GM12878 (cell line): Measurements from ENCODE around the gene CNTN3. TPM values are rescaled to one million over a fixed set of nuclear protein-coding genes. Genes with fewer than 3 reads are reported as not detected.

Experiments
- ATAC-seq: fragments of 200-7000 bp; cut with Tn5 transposase; 3 replicates; pipeline ENCODE4 v1.9.1; 2020; ENCODE audit warnings: mild to moderate bottlenecking, moderate library complexity
- BruUV-seq: library from RNA; stranded (reverse); fragments of 400-500 nt; replicated peaks from 2 replicates; lab custom pipeline; 2021; lab: Mats Ljungman, UMichigan
- CTCF ChIA-PET: fragments of 300-600 bp; sonication (Branson Sonifier 250); formaldehyde crosslinking; extraction: SDS; loops from one replicate; lab custom pipeline; 2021; ENCODE audit warnings: inconsistent platforms; lab: Yijun Ruan, JAX
- POLR2A ChIA-PET: fragments of 350-600 bp; formaldehyde crosslinking; extraction: SDS; loops from one replicate; lab custom pipeline; 2021; ENCODE audit warnings: inconsistent platforms; lab: Charles Lee
- RAD21 ChIA-PET: fragments of 300-600 bp; sonication (Branson Sonifier 250); formaldehyde crosslinking; loops from one replicate; lab custom pipeline; 2023; ENCODE audit warnings: antibody characterized with exemption; ENCODE audit not compliant: unreplicated experiment; lab: Charles Lee
- SMC1A ChIA-PET: fragments of 300-600 bp; sonication (Branson Sonifier 250); formaldehyde crosslinking; loops from one replicate; lab custom pipeline; 2023; ENCODE audit not compliant: unreplicated experiment, uncharacterized antibody; lab: Charles Lee
- DNase-seq: peaks from one replicate; pipeline ENCODE4 v3.0.0-alpha.2; 2011; ENCODE audit warnings: low read depth, low spot score
- FAIRE-seq: peaks from 3 replicates; lab custom pipeline; 2011; peaks lifted over from hg19 to GRCh38; lab: Jason Lieb, UNC
- H2AFZ ChIP-seq: 2 replicates; pipeline ENCODE4 v1.6.0; 2011; ENCODE audit warnings: low read depth, low read length, control low read depth; ENCODE audit not compliant: control insufficient read depth
- H3K27ac ChIP-seq: 2 replicates; pipeline ENCODE4 v1.5.1; 2011; ENCODE audit warnings: control low read depth; ENCODE audit not compliant: control insufficient read depth, insufficient read depth
- H3K27me3 ChIP-seq, 2 experiments: replicated peaks in 1 of 2; 2 replicates each; pipeline versions ENCODE4 v1.6.0 to v1.6.1; 2011; ENCODE audit warnings: low read length in 1 of 2; ENCODE audit not compliant: control insufficient read depth in 2 of 2, insufficient read depth in 2 of 2
- H3K36me3 ChIP-seq, 2 experiments: 2 replicates each; pipeline ENCODE4 v1.5.1; 2011; ENCODE audit warnings: low read length in 1 of 2; ENCODE audit not compliant: control insufficient read depth in 2 of 2, insufficient read depth in 2 of 2
- H3K4me1 ChIP-seq: 2 replicates; pipeline ENCODE4 v1.6.1; 2011; ENCODE audit warnings: mild to moderate bottlenecking, low read length, moderate library complexity, mixed read lengths; ENCODE audit not compliant: control insufficient read depth, insufficient read depth
- H3K4me2 ChIP-seq: 2 replicates; pipeline ENCODE4 v1.6.0; 2011; ENCODE audit warnings: control low read depth; ENCODE audit not compliant: control insufficient read depth, insufficient read depth
- H3K4me3 ChIP-seq: fragments of 200-600 bp; sonication (generic); 2 replicates; pipeline ENCODE4 v1.5.1; 2016
- H3K79me2 ChIP-seq: 2 replicates; pipeline ENCODE4 v1.6.0; 2011; ENCODE audit warnings: low read length; ENCODE audit not compliant: control insufficient read depth, insufficient read depth
- H3K9ac ChIP-seq: 2 replicates; pipeline ENCODE4 v1.8.0; 2011; ENCODE audit warnings: low read length, control low read depth, mixed read lengths; ENCODE audit not compliant: control insufficient read depth, insufficient read depth
- H3K9me3 ChIP-seq: replicated peaks from 3 replicates; pipeline ENCODE4 v1.5.1; 2011; ENCODE audit warnings: mild to moderate bottlenecking, low read length; ENCODE audit not compliant: control insufficient read depth, insufficient read depth
- H4K20me1 ChIP-seq: 2 replicates; pipeline ENCODE4 v1.6.0; 2011; ENCODE audit not compliant: control insufficient read depth, insufficient read depth
- CEBPZ ChIP-seq: fragments of 150-350 bp; IDR thresholded peaks from 2 replicates; pipeline ENCODE4 v1.6.1; 2016; ENCODE audit warnings: low read depth, low read length
- CHD4 ChIP-seq: fragments of 200-600 bp; sonication (generic); IDR thresholded peaks from 2 replicates; pipeline ENCODE4 v1.6.1; 2016; ENCODE audit warnings: mild to moderate bottlenecking
- MLLT1 ChIP-seq: fragments of 450-650 bp; IDR thresholded peaks from 2 replicates; pipeline ENCODE4 v1.6.1; 2016; ENCODE audit warnings: mild to moderate bottlenecking
- MTA3 ChIP-seq: IDR thresholded peaks from 2 replicates; pipeline ENCODE4 v1.6.1; 2012; ENCODE audit warnings: low read length, inconsistent platforms, borderline replicate concordance
- REST ChIP-seq: IDR thresholded peaks from 2 replicates; pipeline ENCODE4 v1.6.1; 2012; ENCODE audit warnings: mild to moderate bottlenecking, low read depth, low read length
- ZBTB11 ChIP-seq: fragments of 450-650 bp; formaldehyde crosslinking; IDR thresholded peaks from 2 replicates; pipeline ENCODE4 v1.5.0; 2022; ENCODE audit warnings: mild to moderate bottlenecking, missing genetic modification characterization
- ZBTB40 ChIP-seq: fragments of 450-650 bp; IDR thresholded peaks from 2 replicates; pipeline ENCODE4 v1.6.1; 2016; ENCODE audit warnings: mild to moderate bottlenecking, moderate library complexity, borderline replicate concordance
- WGBS: methylation state at CpG from one replicate; pipeline ENCODE4 v1.1.6; 2016; ENCODE audit warnings: low lambda C conversion rate; ENCODE audit not compliant: insufficient replicate concordance, insufficient coverage; ENCODE audit errors: missing lambda C conversion rate; 5-methylcytosine and 5-hydroxymethylcytosine counted together
- in situ Hi-C: fragments of 300-500 bp; cut with MboI; formaldehyde crosslinking; loops from 9 replicates; pipeline ENCODE4 v1.14.3; 2018; ENCODE audit warnings: mixed read lengths
- intact Hi-C: fragments of 100-400 bp; cut with micrococcal nuclease; formaldehyde crosslinking; loops from one replicate; pipeline ENCODE4 v1.14.2; 2022; ENCODE audit not compliant: unreplicated experiment
- polyA plus RNA-seq, 11 experiments: library from polyadenylated mRNA; depleted of rRNA in 4 of 11; unstranded in 6 of 11; stranded (reverse) in 5 of 11; fragments of >200 nt; fragmentation: Nextera tagmentation in 4 of 11; fragmentation: Illumina TruSeq in 1 of 11; extraction: Ambion mirVana in 4 of 11; extraction: Trizol in 1 of 11; gene quantifications; 1 replicate in 1 of 11; 2 replicates in 10 of 11; pipeline versions ENCODE4 v1.2.1 to v1.2.3, GENCODE V29; 2011 to 2016; ENCODE audit warnings: inconsistent platforms in 2 of 11, missing spikeins in 2 of 11, low read depth in 1 of 11
- total RNA-seq, 4 experiments: library from RNA; depleted of rRNA in 3 of 4; stranded (reverse); fragments of >200 nt in 3 of 4; fragmentation: Illumina TruSeq in 1 of 4; extraction: Trizol in 1 of 4; gene quantifications; 2 replicates each; pipeline versions ENCODE4 v1.2.1 to v1.2.3, GENCODE V29; 2013 to 2021

Gene CNTN3
- total and polyA plus RNA-seq, 10 of the 15 experiments (the other 5 are each of a cell fraction or from before 2014, with no cell fraction given): 0.14 TPM; not detected in 9

GRCh38 chr3:74621581-74621980 lies 7.1 kb upstream of the CNTN3 start:
- ChIA-PET CTCF (no interaction called here), SMC1A (no interaction called here), POLR2A (no interaction called here), RAD21 (no interaction called here)
- in situ Hi-C loops (no loop called here), intact Hi-C loops (no loop called here)
- DNase-seq (no peak), FAIRE-seq (no peak), ATAC-seq (no peak)
- Histone ChIP-seq H3K27ac (no peak overlapping the region), H3K9me3 (no peaks in the 10 kb centered on the region), H4K20me1 (no peaks in the 10 kb centered on the region), H3K79me2 (no peaks in the 10 kb centered on the region), H2AFZ (no peak overlapping the region), H3K27me3 (no peaks in the 10 kb centered on the region), H3K36me3 (no peaks in the 10 kb centered on the region), H3K4me1 (no peaks in the 10 kb centered on the region), H3K4me2 (no peak overlapping the region), H3K4me3 (no peak overlapping the region), H3K9ac (no peak overlapping the region)
- no TSS peak for BruUV-seq
- 50% methylated on average over 1 of the region's 1 CpG for WGBS
- TF ChIP-seq ZBTB40 (no peak), MLLT1 (no peak), CHD4 (no peak), MTA3 (no peak), REST (no peak), CEBPZ (no peak), ZBTB11 (no peak)
